Measurements from ENCODE around the gene OGFOD1. TPM values are rescaled to one million over a fixed set of nuclear protein-coding genes. Genes with fewer than 3 reads are reported as not detected.

The OGFOD1 gene
- total and polyA plus RNA-seq, 2 donors (not counting 3 experiments of a cell fraction or from before 2014, with no cell fraction given): 26.6 to 54.8 TPM

- ChIA-PET POLR2A (no interaction called here), CTCF (no interaction called here)
- dilution Hi-C loops (cut with MboI; ENCODE audit: extremely low pct_ligation_motif_present, low sequenced_read_pairs) (no loop called here), intact Hi-C loops (cut with micrococcal nuclease) (no loop called here)
- Histone ChIP-seq H2AFZ (ENCODE audit: low read depth, low read length) (no peak overlapping the region), H3K36me3 (ENCODE audit: control insufficient read depth in 2 of 2, extremely low read depth in 1 of 2, insufficient read depth in 2 of 2, low read length in 2 of 2) (peaks cover 9 to 10% of the 10 kb centered on the region in 2 experiments), H3K79me2 (ENCODE audit: control insufficient read depth, insufficient read depth, low read length) (peaks cover 52% of the 10 kb centered on the region), H3K9ac (replicated peaks; ENCODE audit: extremely low read depth, insufficient read depth, low read length) (no peak overlapping the region), H3K4me2 (ENCODE audit: insufficient read depth, low read length) (no peak overlapping the region), H3K9me3 (replicated peaks; ENCODE audit: control insufficient read depth, insufficient read depth, low read length) (no peaks in the 10 kb centered on the region), H3K27me3 (ENCODE audit: control insufficient read depth in 2 of 2, insufficient read depth in 2 of 2, low read length in 2 of 2) (no peaks in the 10 kb centered on the region), H3K27ac (ENCODE audit: insufficient read depth, low read depth, low read length) (no peak overlapping the region), H3K4me3 (replicated peaks in 1 of 3; ENCODE audit: insufficient read depth in 1 of 3, low read depth in 1 of 3, low read length in 3 of 3) (no peak overlapping the region), H3K9me1 (replicated peaks; ENCODE audit: control insufficient read depth, extremely low read depth, insufficient read depth, low read length) (no peaks in the 10 kb centered on the region), H4K20me1 (replicated peaks; ENCODE audit: control insufficient read depth, extremely low read depth, insufficient read depth, low read length) (no peaks in the 10 kb centered on the region), H3K4me1 (ENCODE audit: control insufficient read depth, extremely low read depth, insufficient read depth, low read length) (peaks cover 23% of the 10 kb centered on the region)
- TF ChIP-seq GATA2 (IDR thresholded peaks at IDR 0.05; ENCODE audit: insufficient read depth, insufficient read length, low read depth, low read length) (no peak), MAX (IDR thresholded peaks at IDR 0.05; ENCODE audit: insufficient read depth, insufficient read length) (no peak), EZH2 (IDR thresholded peaks at IDR 0.05; ENCODE audit: borderline replicate concordance, low read depth, low read length, severe bottlenecking) (no peak), CTCF (IDR thresholded peaks at IDR 0.05; ENCODE audit: extremely low read depth in 1 of 2, insufficient read depth in 1 of 2, low read depth in 1 of 2, low read length in 2 of 2) (no peak), JUN (IDR thresholded peaks at IDR 0.05; ENCODE audit: borderline replicate concordance, insufficient read depth, insufficient read length, low read depth) (no peak), MYC (IDR thresholded peaks at IDR 0.05; ENCODE audit: low read depth, low read length) (no peak), FOS (IDR thresholded peaks at IDR 0.05; ENCODE audit: borderline replicate concordance, insufficient read depth, low read length) (no peak), POLR2AphosphoS5 (IDR thresholded peaks at IDR 0.05; ENCODE audit: insufficient read depth, low read depth, low read length) (no peak), POLR2A (IDR thresholded peaks at IDR 0.05; ENCODE audit: low read depth, low read length) (no peak)
- DNase-seq (ENCODE audit: low read depth, low spot score) (no peak), FAIRE-seq (no peak)
- BruUV-seq (replicated peaks): no TSS peak
Measured at GRCh38 chr16:56447286-56447685, 4.1 kb upstream of the OGFOD1 start.

Data from endothelial cell of umbilical vein (primary cell).